GM23248 (cell line): ENCODE data around the gene GIPC2.

Experiments used
- EZH2 ChIP-seq: fragments of 200-600 bp; sonication (generic); IDR thresholded peaks from 2 replicates; pipeline ENCODE4 v1.6.1; 2018; ENCODE audit warnings: antibody characterized with exemption, mild to moderate bottlenecking; ENCODE audit not compliant: insufficient read depth, poor library complexity, severe bottlenecking
- EZH2phosphoT487 ChIP-seq: fragments of 200-600 bp; sonication (generic); IDR thresholded peaks from 2 replicates; pipeline ENCODE4 v1.6.1; 2018; ENCODE audit warnings: antibody characterized with exemption, moderate library complexity, mild to moderate bottlenecking, low read depth; ENCODE audit not compliant: insufficient read depth

DNA sequence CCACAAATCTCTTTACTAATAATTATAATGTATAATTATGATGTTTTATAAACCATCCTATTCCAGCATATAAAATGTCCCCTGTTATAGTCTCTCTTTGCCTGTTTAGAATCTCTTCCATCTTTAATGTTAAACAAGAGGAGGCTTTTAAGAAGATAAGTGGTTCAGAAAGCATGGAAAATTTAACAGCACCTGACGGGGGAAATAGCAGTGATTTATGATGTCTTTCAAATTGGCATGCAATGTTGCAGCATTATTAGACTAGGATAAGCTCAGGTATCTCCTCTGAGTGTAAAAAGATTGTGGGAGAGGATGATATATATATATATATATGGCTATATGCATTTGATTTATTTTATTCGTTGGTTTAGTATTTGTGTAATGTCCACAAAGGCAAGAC is 24.4 kb downstream of the GIPC2 start:
- TF ChIP-seq EZH2 (no peak), EZH2phosphoT487 (no peak)
